ENCODE data around the gene RSPH3. TPM values are rescaled to one million over a fixed set of nuclear protein-coding genes. Genes with fewer than 3 reads are reported as not detected.
A peak's percentile ranks its signal among the peaks of the same experiment; 100 is the strongest.
"Not testable (repeated sequence)": the region's sequence is repeated elsewhere in the genome, so short reads cannot be mapped to it uniquely, and the experiment has no call there.

The RSPH3 gene
- total RNA-seq, 5 donors from 2014 or later (not counting 1 experiment from before 2014, with no cell fraction given), result 1.5 to 2.6 (median 2.1) TPM

DNA sequence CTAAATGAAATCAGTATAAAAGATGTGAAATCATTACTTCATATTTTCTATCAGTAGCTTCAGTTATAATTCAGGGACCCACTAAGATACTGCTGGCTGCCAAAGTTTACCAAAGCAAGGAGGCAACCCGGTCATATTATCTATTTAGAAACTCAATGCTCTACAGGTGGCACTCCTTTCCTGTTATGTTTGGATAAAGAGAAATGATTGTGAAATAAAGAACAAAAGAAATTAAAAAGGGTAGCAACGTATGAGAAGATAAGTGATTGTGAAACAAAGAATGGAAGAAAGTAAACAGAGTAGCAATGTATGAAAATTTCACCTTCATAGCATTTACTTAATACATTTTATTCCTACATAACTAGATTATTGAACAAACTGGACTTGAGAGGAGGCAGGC is 45.2 kb downstream of the RSPH3 start:
- Mint-ChIP-seq H3K4me3 (no peak overlapping the region), H3K9me3 (no peaks in the 10 kb centered on the region), H3K36me3 (no peaks in the 10 kb centered on the region), H3K27ac (peak overlapping the region in 1 of 2 donors; percentile 75), H3K27me3 (no peaks in the 10 kb centered on the region), H3K4me1 (peaks cover 0 to 15% (median 14%) of the 10 kb centered on the region in 3 donors)
- no peak for ATAC-seq (replicated peaks in 1 of 4)
- H3K36me3 ChIP-seq (ENCODE audit: control insufficient read depth in 2 of 2, extremely low read depth in 1 of 2, insufficient read depth in 1 of 2, low read length in 1 of 2), result no peaks in the 10 kb centered on the region
- POLR2A ChIA-PET, result interaction anchor here in 1 of 2 donors (0.7 kb wide), 1 partner anchor 17 kb away, joined by 3 read pairs; no protein-coding TSS in a partner anchor
- H3K4me1 ChIP-seq (ENCODE audit: control insufficient read depth in 1 of 2, extremely low read depth in 1 of 2, insufficient read depth in 2 of 2, low read length in 2 of 2), result no peaks in the 10 kb centered on the region
- H3K27me3 ChIP-seq (replicated peaks in 1 of 2; ENCODE audit: control insufficient read depth in 2 of 2, extremely low read depth in 1 of 2, insufficient read depth in 2 of 2, low read length in 1 of 2), result no peaks in the 10 kb centered on the region
- WGBS (ENCODE audit: insufficient coverage), result no CpG with 5 or more reads among the region's 2 CpGs
- DNase-seq, result no peak
- CTCF ChIA-PET, result interaction anchor here in 1 of 2 donors (0.6 to 0.7 kb wide), 2 partner anchors 129 to 350 kb away, joined by 3 read pairs; no protein-coding TSS in a partner anchor
- no peaks in the 10 kb centered on the region for H3K9me3 ChIP-seq
- no peak overlapping the region for H3K4me3 ChIP-seq (ENCODE audit: control insufficient read depth in 1 of 2, extremely low read depth in 1 of 2, low read length in 1 of 2)
- no peak overlapping the region for H3K27ac ChIP-seq (ENCODE audit: low read length)

DNA sequence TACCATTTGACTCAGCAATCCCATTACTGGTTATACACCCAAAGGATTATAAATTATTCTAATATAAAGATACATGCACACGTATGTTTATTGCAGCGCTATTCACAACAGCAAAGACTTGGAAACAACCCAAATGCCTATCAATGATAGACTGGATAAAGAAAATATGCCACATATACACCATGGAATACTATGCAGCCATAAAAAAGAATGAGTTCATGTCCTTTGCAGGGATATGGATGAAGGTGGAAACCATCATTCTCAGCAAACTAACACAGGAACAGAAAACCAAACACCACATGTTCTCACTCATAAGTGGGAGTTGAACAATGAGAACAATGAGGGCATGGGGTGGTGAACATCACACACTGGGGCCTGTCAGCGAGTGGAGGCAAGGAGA is 48.0 kb downstream of the RSPH3 start:
- H3K4me3 ChIP-seq (ENCODE audit: control insufficient read depth in 1 of 2, extremely low read depth in 1 of 2, low read length in 1 of 2); H3K4me3 Mint-ChIP-seq; ATAC-seq (replicated peaks in 1 of 4); H3K36me3 ChIP-seq (ENCODE audit: control insufficient read depth in 2 of 2, extremely low read depth in 1 of 2, insufficient read depth in 1 of 2, low read length in 1 of 2); H3K27ac ChIP-seq (ENCODE audit: low read length); H3K36me3 Mint-ChIP-seq; H3K27ac Mint-ChIP-seq; POLR2A ChIA-PET; H3K27me3 Mint-ChIP-seq; DNase-seq; H3K9me3 Mint-ChIP-seq; H3K27me3 ChIP-seq (replicated peaks in 1 of 2; ENCODE audit: control insufficient read depth in 2 of 2, extremely low read depth in 1 of 2, insufficient read depth in 2 of 2, low read length in 1 of 2); H3K4me1 ChIP-seq (ENCODE audit: control insufficient read depth in 1 of 2, extremely low read depth in 1 of 2, insufficient read depth in 2 of 2, low read length in 2 of 2); H3K9me3 ChIP-seq: not testable (repeated sequence)
- CTCF ChIA-PET, result interaction anchor here in 1 of 2 donors (1.3 kb wide), 1 partner anchor 18 kb away, joined by 4 read pairs; no protein-coding TSS in a partner anchor
- peaks cover 0 to 15% (median 11%) of the 10 kb centered on the region in 3 donors for H3K4me1 Mint-ChIP-seq
- WGBS (ENCODE audit: insufficient coverage), result 67% methylated on average over 1 of the region's 3 CpGs

DNA sequence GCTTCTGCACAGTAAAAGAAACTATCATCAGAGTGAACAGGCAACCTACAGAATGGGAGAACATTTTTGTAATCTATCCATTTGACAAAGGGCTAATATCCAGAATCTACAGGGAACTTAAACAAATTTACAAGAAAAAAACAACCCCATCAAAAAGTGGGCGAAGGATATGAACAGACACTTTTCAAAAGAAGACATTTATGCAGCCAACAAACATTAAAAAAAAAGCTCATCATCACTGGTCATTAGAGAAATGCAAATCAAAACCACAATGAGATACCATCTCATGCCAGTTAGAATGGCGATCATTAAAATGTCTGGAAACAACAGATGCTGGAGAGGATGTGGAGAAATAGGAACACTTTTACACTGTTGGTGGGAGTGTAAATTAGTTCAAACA is 48.4 kb downstream of the RSPH3 start:
- H3K36me3 ChIP-seq (ENCODE audit: control insufficient read depth in 2 of 2, extremely low read depth in 1 of 2, insufficient read depth in 1 of 2, low read length in 1 of 2); DNase-seq; H3K4me3 ChIP-seq (ENCODE audit: control insufficient read depth in 1 of 2, extremely low read depth in 1 of 2, low read length in 1 of 2); H3K9me3 ChIP-seq; POLR2A ChIA-PET; H3K36me3 Mint-ChIP-seq; H3K9me3 Mint-ChIP-seq; ATAC-seq (replicated peaks in 1 of 4); H3K27ac ChIP-seq (ENCODE audit: low read length); H3K27me3 Mint-ChIP-seq; H3K4me1 ChIP-seq (ENCODE audit: control insufficient read depth in 1 of 2, extremely low read depth in 1 of 2, insufficient read depth in 2 of 2, low read length in 2 of 2); H3K4me3 Mint-ChIP-seq; H3K27ac Mint-ChIP-seq; H3K27me3 ChIP-seq (replicated peaks in 1 of 2; ENCODE audit: control insufficient read depth in 2 of 2, extremely low read depth in 1 of 2, insufficient read depth in 2 of 2, low read length in 1 of 2): not testable (repeated sequence)
- H3K4me1 Mint-ChIP-seq, result peaks cover 0 to 15% (median 11%) of the 10 kb centered on the region in 3 donors
- no CpG with 5 or more reads among the region's 2 CpGs for WGBS (ENCODE audit: insufficient coverage)
- CTCF ChIA-PET, result interaction anchor here in 1 of 2 donors (1.3 kb wide), 1 partner anchor 19 kb away, joined by 4 read pairs; no protein-coding TSS in a partner anchor

DNA sequence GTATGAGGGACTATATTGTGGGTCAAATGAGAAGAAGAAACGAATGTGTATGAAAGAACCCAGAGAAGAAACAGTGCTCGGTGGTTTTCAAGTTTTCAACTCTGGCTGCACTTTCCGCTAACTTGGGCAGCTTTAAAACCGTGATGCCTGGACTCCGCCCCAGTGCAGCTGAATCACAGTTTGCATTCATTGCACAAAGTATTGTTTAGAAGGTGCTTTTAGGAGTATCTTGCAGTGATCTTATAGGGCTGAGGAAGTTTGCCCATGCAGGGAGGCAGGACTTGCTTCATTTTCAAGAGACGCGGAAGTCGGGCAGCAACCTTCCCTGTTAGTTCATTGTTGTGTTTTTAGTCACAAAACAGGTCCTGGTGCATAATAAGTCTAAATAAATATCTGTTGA is 52.7 kb downstream of the RSPH3 start:
- no peaks in the 10 kb centered on the region for H3K36me3 ChIP-seq (ENCODE audit: control insufficient read depth in 2 of 2, extremely low read depth in 1 of 2, insufficient read depth in 1 of 2, low read length in 1 of 2)
- ChIA-PET POLR2A (no interaction called here), CTCF (no interaction called here)
- peaks cover 3% of the 10 kb centered on the region for H3K36me3 Mint-ChIP-seq
- no peak overlapping the region for H3K27ac Mint-ChIP-seq
- H3K27me3 ChIP-seq (replicated peaks in 1 of 2; ENCODE audit: control insufficient read depth in 2 of 2, extremely low read depth in 1 of 2, insufficient read depth in 2 of 2, low read length in 1 of 2), result no peaks in the 10 kb centered on the region
- no peaks in the 10 kb centered on the region for H3K4me1 Mint-ChIP-seq
- 74% methylated on average over 5 of the region's 8 CpGs for WGBS (ENCODE audit: insufficient coverage)
- no peak for DNase-seq
- H3K27me3 Mint-ChIP-seq, result peaks cover 0 to 5% of the 10 kb centered on the region in 2 donors
- ATAC-seq (replicated peaks in 1 of 4), result no peak
- no peak overlapping the region for H3K27ac ChIP-seq (ENCODE audit: low read length)
- no peaks in the 10 kb centered on the region for H3K9me3 ChIP-seq
- no peaks in the 10 kb centered on the region for H3K4me1 ChIP-seq (ENCODE audit: control insufficient read depth in 1 of 2, extremely low read depth in 1 of 2, insufficient read depth in 2 of 2, low read length in 2 of 2)
- H3K4me3 ChIP-seq (ENCODE audit: control insufficient read depth in 1 of 2, extremely low read depth in 1 of 2, low read length in 1 of 2), result no peak overlapping the region
- peaks cover 3 to 7% (median 4%) of the 10 kb centered on the region in 3 donors for H3K9me3 Mint-ChIP-seq
- H3K4me3 Mint-ChIP-seq, result no peak overlapping the region

DNA sequence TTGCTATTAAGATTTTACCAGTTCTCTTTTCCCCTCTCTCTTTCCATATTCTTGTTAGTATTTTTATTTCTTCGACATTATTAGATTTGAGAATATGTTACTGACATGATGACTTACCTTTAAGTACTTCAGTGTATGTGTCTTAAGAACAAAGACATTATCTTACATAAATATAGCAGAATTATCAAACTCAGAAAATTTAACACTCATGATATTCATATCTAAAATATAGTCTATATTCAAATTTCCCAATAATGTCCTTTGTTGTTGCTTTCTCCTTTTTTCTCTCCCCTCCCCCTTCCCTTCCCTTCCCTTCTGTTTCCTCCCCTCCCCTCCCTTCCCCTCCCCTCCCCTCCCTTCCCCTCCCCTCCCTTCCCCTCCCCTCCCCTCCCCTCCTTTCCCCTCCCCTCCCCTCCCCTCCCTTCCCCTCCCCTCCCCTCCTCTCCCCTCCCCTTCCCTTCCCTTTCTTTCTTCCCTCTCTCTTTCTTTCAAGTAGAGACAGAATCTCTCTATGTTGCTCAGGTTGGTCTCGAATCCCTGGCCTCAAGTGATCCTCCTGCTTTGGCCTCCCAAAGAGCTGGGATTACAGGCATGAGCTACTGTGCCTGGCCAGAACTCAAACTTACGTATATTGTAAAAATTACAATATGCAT is 56.5 kb downstream of the RSPH3 start:
- H3K4me3 ChIP-seq (ENCODE audit: control insufficient read depth in 1 of 2, extremely low read depth in 1 of 2, low read length in 1 of 2), result no peak overlapping the region
- no peak for ATAC-seq (replicated peaks in 1 of 4)
- no peak overlapping the region for H3K27ac ChIP-seq (ENCODE audit: low read length)
- Mint-ChIP-seq H3K4me3 (no peak overlapping the region), H3K36me3 (peaks cover 3% of the 10 kb centered on the region), H3K27ac (no peak overlapping the region), H3K27me3 (peaks cover 4 to 9% of the 10 kb centered on the region in 2 donors), H3K4me1 (peaks cover 12 to 14% (median 13%) of the 10 kb centered on the region in 3 donors), H3K9me3 (peaks cover 3 to 8% (median 4%) of the 10 kb centered on the region in 3 donors)
- DNase-seq, result no peak
- POLR2A ChIA-PET, result interaction anchor here in 1 of 2 donors (0.6 kb wide), 1 partner anchor 201 kb away, joined by 6 read pairs; no protein-coding TSS in a partner anchor
- H3K4me1 ChIP-seq (ENCODE audit: control insufficient read depth in 1 of 2, extremely low read depth in 1 of 2, insufficient read depth in 2 of 2, low read length in 2 of 2), result peaks cover 0 to 10% of the 10 kb centered on the region in 2 experiments
- CTCF ChIA-PET, result no interaction called here
- H3K27me3 ChIP-seq (replicated peaks in 1 of 2; ENCODE audit: control insufficient read depth in 2 of 2, extremely low read depth in 1 of 2, insufficient read depth in 2 of 2, low read length in 1 of 2), result peaks cover 0 to 10% of the 10 kb centered on the region in 2 experiments
- no peaks in the 10 kb centered on the region for H3K36me3 ChIP-seq (ENCODE audit: control insufficient read depth in 2 of 2, extremely low read depth in 1 of 2, insufficient read depth in 1 of 2, low read length in 1 of 2)
- no peaks in the 10 kb centered on the region for H3K9me3 ChIP-seq
- 60% methylated on average over 1 of the region's 3 CpGs for WGBS (ENCODE audit: insufficient coverage)

DNA sequence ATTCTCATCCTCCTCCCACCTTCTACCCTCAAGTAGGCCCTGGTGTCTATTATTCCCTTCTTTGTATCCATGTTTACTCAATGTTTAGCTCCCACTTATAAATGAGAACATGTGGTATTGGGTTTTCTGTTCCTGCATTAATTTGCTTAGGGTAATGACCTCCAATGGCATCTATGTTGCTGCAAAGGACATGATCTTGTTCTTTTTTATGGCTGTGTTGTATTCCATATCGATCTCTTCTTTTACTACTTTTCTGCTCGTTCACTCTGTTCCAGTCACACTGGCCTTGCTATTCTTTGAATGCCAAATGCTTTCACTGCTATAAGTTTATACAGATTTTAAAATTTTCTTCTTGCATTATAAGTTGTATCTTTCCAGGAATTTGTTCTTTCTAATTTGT is 57.7 kb downstream of the RSPH3 start:
- ChIA-PET CTCF (no interaction called here), POLR2A (no interaction called here)
- Mint-ChIP-seq H3K36me3 (peaks cover 3% of the 10 kb centered on the region), H3K27ac (no peak overlapping the region), H3K4me3 (no peak overlapping the region), H3K27me3 (peaks cover 4 to 8% of the 10 kb centered on the region in 2 donors), H3K4me1 (peaks cover 12 to 19% (median 13%) of the 10 kb centered on the region in 3 donors), H3K9me3 (peaks cover 3 to 8% (median 4%) of the 10 kb centered on the region in 3 donors)
- no peak for DNase-seq
- no peaks in the 10 kb centered on the region for H3K36me3 ChIP-seq (ENCODE audit: control insufficient read depth in 2 of 2, extremely low read depth in 1 of 2, insufficient read depth in 1 of 2, low read length in 1 of 2)
- H3K27ac ChIP-seq (ENCODE audit: low read length), result no peak overlapping the region
- peaks cover 0 to 10% of the 10 kb centered on the region in 2 experiments for H3K27me3 ChIP-seq (replicated peaks in 1 of 2; ENCODE audit: control insufficient read depth in 2 of 2, extremely low read depth in 1 of 2, insufficient read depth in 2 of 2, low read length in 1 of 2)
- H3K9me3 ChIP-seq, result no peaks in the 10 kb centered on the region
- no peak overlapping the region for H3K4me3 ChIP-seq (ENCODE audit: control insufficient read depth in 1 of 2, extremely low read depth in 1 of 2, low read length in 1 of 2)
- H3K4me1 ChIP-seq (ENCODE audit: control insufficient read depth in 1 of 2, extremely low read depth in 1 of 2, insufficient read depth in 2 of 2, low read length in 2 of 2), result peaks cover 0 to 13% of the 10 kb centered on the region in 2 experiments
- no peak for ATAC-seq (replicated peaks in 1 of 4)
- no CpG with 5 or more reads among the region's 2 CpGs for WGBS (ENCODE audit: insufficient coverage)
